ENCODE results near the gene AACS.

The AACS gene

GRCh38 chr12:125053821-125054220, 11.4 kb upstream of the AACS start:
- H3K4me1 ChIP-seq (ENCODE audit: control insufficient read depth, insufficient read depth, low read length): no peaks in the 10 kb centered on the region
- H3K36me3 ChIP-seq (ENCODE audit: control insufficient read depth in 2 of 2, insufficient read depth in 1 of 2, low read length in 2 of 2): no peaks in the 10 kb centered on the region; a peak in 1 of 3 replicates
- POLR2A ChIA-PET: interaction anchor here (0.7 kb wide), 1 partner anchor 11 kb away, joined by 3 read pairs; the partner anchor contains the start of gene AACS
- CTCF ChIA-PET: no interaction called here
- no peaks in the 10 kb centered on the region for H3K9me3 ChIP-seq (ENCODE audit: control insufficient read depth, insufficient read depth, low read depth, low read length)
- no peak overlapping the region for H3K4me3 ChIP-seq (ENCODE audit: low read depth, low read length)
- TF ChIP-seq ZNF16 (tag by site-specific recombination; IDR thresholded peaks at IDR 0.05; ENCODE audit: low read depth): no peak
- no peak for TF ChIP-seq SCRT1 (tag by site-specific recombination; IDR thresholded peaks at IDR 0.05; ENCODE audit: borderline replicate concordance)
- no peak for TF ChIP-seq ZNF155 (tag by site-specific recombination; IDR thresholded peaks at IDR 0.05)
- no peak overlapping the region for H3K27ac ChIP-seq (ENCODE audit: extremely low read depth, low read depth, low read length)

- Histone ChIP-seq H3K4me1 (ENCODE audit: control insufficient read depth, insufficient read depth, low read length) (no peaks in the 10 kb centered on the region), H3K9me3 (ENCODE audit: control insufficient read depth, insufficient read depth, low read depth, low read length) (no peaks in the 10 kb centered on the region), H3K4me3 (ENCODE audit: low read depth, low read length) (no peak overlapping the region), H3K36me3 (ENCODE audit: control insufficient read depth in 2 of 2, insufficient read depth in 1 of 2, low read length in 2 of 2) (no peaks in the 10 kb centered on the region; a peak in 1 of 3 replicates), H3K27ac (ENCODE audit: extremely low read depth, low read depth, low read length) (no peak overlapping the region)
- TF ChIP-seq ZSCAN18 (tag by site-specific recombination; IDR thresholded peaks at IDR 0.05): no peak
- no peak for TF ChIP-seq ZNF514 (tag by site-specific recombination; IDR thresholded peaks at IDR 0.05)
- no peak for TF ChIP-seq SP7 (tag by site-specific recombination; IDR thresholded peaks at IDR 0.05)
- TF ChIP-seq ZNF658 (tag by site-specific recombination; IDR thresholded peaks at IDR 0.05): no peak
- no peak for TF ChIP-seq KLF7 (tag by site-specific recombination; IDR thresholded peaks at IDR 0.05; ENCODE audit: borderline replicate concordance)
- no peak for TF ChIP-seq ZNF830 (tag by site-specific recombination; IDR thresholded peaks at IDR 0.05; ENCODE audit: low read depth)
- no peak for TF ChIP-seq ZNF510 (tag by site-specific recombination; IDR thresholded peaks at IDR 0.05; ENCODE audit: insufficient replicate concordance)
- no peak for TF ChIP-seq ZNF48 (tag by site-specific recombination; IDR thresholded peaks at IDR 0.05)
- no peak for TF ChIP-seq MEIS1 (CRISPR knock-in tag; IDR thresholded peaks at IDR 0.05; ENCODE audit: borderline replicate concordance)
- TF ChIP-seq TCF7L2 (IDR thresholded peaks at IDR 0.05; ENCODE audit: borderline replicate concordance, low read depth, low read length): no peak
- no peak for TF ChIP-seq ZNF423 (tag by site-specific recombination; IDR thresholded peaks at IDR 0.05)
- TF ChIP-seq ZNF10 (tag by site-specific recombination; IDR thresholded peaks at IDR 0.05): no peak
- no peak for TF ChIP-seq ZNF791 (tag by site-specific recombination; IDR thresholded peaks at IDR 0.05)
- no peak for TF ChIP-seq ZNF692 (tag by site-specific recombination; IDR thresholded peaks at IDR 0.05)
- TF ChIP-seq, protein P1, sequence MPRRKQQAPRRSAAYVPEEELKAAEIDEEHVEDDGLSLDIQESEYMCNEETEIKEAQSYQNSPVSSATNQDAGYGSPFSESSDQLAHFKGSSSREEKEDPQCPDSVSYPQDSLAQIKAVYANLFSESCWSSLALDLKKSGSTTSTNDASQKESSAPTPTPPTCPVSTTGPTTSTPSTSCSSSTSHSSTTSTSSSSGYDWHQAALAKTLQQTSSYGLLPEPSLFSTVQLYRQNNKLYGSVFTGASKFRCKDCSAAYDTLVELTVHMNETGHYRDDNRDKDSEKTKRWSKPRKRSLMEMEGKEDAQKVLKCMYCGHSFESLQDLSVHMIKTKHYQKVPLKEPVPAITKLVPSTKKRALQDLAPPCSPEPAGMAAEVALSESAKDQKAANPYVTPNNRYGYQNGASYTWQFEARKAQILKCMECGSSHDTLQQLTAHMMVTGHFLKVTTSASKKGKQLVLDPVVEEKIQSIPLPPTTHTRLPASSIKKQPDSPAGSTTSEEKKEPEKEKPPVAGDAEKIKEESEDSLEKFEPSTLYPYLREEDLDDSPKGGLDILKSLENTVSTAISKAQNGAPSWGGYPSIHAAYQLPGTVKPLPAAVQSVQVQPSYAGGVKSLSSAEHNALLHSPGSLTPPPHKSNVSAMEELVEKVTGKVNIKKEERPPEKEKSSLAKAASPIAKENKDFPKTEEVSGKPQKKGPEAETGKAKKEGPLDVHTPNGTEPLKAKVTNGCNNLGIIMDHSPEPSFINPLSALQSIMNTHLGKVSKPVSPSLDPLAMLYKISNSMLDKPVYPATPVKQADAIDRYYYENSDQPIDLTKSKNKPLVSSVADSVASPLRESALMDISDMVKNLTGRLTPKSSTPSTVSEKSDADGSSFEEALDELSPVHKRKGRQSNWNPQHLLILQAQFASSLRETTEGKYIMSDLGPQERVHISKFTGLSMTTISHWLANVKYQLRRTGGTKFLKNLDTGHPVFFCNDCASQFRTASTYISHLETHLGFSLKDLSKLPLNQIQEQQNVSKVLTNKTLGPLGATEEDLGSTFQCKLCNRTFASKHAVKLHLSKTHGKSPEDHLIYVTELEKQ (tag by site-specific recombination; IDR thresholded peaks at IDR 0.05; ENCODE audit: borderline replicate concordance): no peak
- POLR2A ChIA-PET: no interaction called here
- CTCF ChIA-PET: no interaction called here
Measured at GRCh38 chr12:125055591-125055990, 9.6 kb upstream of the AACS start.
